ENCODE measurements around the gene GPI. TPM values are rescaled to one million over a fixed set of nuclear protein-coding genes. Genes with fewer than 3 reads are reported as not detected.

GPI gene
- total and polyA plus RNA-seq, 2 of the 13 experiments (the other 11 are each of a cell fraction or from before 2014, with no cell fraction given), result 147 to 167 TPM

DNA sequence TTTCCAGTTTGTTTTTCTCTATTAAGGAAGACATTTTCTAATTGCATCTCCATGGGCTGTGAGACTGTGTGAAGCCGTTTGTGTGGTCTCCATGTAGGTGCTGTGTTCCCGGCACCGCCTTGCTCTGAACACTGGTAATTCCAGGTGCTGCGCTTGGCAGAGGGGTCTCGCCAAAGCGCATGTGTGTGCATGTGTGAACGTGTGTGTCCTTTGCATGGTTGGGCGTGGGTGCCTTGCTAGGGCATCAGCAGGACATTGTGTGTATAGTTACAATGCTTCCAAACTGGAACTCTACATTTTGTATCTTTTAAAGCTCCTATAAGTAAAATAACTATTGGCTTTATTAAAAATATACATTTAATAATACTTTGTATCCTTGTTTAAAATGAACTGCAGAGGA lies 9.8 kb upstream of the GPI start:
- no peak for DNase-seq (ENCODE audit: low spot score)
- Histone ChIP-seq H3K27me3 (ENCODE audit: control insufficient read depth in 1 of 2, insufficient read depth in 2 of 2, low read length in 2 of 2) (no peaks in the 10 kb centered on the region), H3K79me2 (ENCODE audit: insufficient read depth, low read length) (no peaks in the 10 kb centered on the region), H2AFZ (ENCODE audit: low read length) (no peak overlapping the region), H3K4me1 (ENCODE audit: insufficient read depth, low read length) (peaks cover 27% of the 10 kb centered on the region), H3K4me2 (ENCODE audit: low read depth, low read length) (no peak overlapping the region), H3K36me3 (replicated peaks in 1 of 2; ENCODE audit: control insufficient read depth in 1 of 2, insufficient read depth in 2 of 2, low read length in 2 of 2) (peaks cover 3 to 19% of the 10 kb centered on the region in 2 experiments; a peak in 4 of 5 replicates), H3K27ac (ENCODE audit: extremely low read length, insufficient read depth, low read length) (no peak overlapping the region), H3K9me3 (ENCODE audit: low read length) (no peaks in the 10 kb centered on the region), H3K9ac (ENCODE audit: insufficient read depth, low read depth, low read length) (no peak overlapping the region), H3K4me3 (replicated peaks in 1 of 3; ENCODE audit: insufficient read depth in 1 of 3, low read depth in 2 of 3, low read length in 3 of 3) (no peak overlapping the region), H4K20me1 (ENCODE audit: insufficient read depth, low read length) (no peaks in the 10 kb centered on the region)
- intact Hi-C loops (cut with micrococcal nuclease; ENCODE audit: unreplicated experiment), result no loop called here
- WGBS (ENCODE audit: low lambda C conversion rate), result 93% methylated on average over 8 of the region's 8 CpGs
- CTCF ChIA-PET (ENCODE audit: low intra/inter-chr PET ratio, low total read pairs), result no interaction called here
- no peak for TF ChIP-seq ZFY (CRISPR knock-in tag; IDR thresholded peaks at IDR 0.05)
- TF ChIP-seq FOXC1 (CRISPR knock-in tag; IDR thresholded peaks at IDR 0.05; ENCODE audit: borderline replicate concordance), result no peak
- TF ChIP-seq ATF7 (IDR thresholded peaks at IDR 0.05), result no peak
- TF ChIP-seq ATF7 (CRISPR knock-in tag; IDR thresholded peaks at IDR 0.05), result no peak
- no peak for TF ChIP-seq ZNF550 (CRISPR knock-in tag; IDR thresholded peaks at IDR 0.05; ENCODE audit: borderline replicate concordance)
- TF ChIP-seq KLF9 (CRISPR knock-in tag; IDR thresholded peaks at IDR 0.05; ENCODE audit: low read depth), result no peak
- TF ChIP-seq HMG20B (CRISPR knock-in tag; conservative IDR thresholded peaks at IDR 0.05), result no peak
- TF ChIP-seq, protein P1, sequence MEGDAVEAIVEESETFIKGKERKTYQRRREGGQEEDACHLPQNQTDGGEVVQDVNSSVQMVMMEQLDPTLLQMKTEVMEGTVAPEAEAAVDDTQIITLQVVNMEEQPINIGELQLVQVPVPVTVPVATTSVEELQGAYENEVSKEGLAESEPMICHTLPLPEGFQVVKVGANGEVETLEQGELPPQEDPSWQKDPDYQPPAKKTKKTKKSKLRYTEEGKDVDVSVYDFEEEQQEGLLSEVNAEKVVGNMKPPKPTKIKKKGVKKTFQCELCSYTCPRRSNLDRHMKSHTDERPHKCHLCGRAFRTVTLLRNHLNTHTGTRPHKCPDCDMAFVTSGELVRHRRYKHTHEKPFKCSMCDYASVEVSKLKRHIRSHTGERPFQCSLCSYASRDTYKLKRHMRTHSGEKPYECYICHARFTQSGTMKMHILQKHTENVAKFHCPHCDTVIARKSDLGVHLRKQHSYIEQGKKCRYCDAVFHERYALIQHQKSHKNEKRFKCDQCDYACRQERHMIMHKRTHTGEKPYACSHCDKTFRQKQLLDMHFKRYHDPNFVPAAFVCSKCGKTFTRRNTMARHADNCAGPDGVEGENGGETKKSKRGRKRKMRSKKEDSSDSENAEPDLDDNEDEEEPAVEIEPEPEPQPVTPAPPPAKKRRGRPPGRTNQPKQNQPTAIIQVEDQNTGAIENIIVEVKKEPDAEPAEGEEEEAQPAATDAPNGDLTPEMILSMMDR (CRISPR knock-in tag; IDR thresholded peaks at IDR 0.05), result no peak
- no peak for TF ChIP-seq ZNF354B (CRISPR knock-in tag; IDR thresholded peaks at IDR 0.05)
- no peak for TF ChIP-seq NR1H2 (CRISPR knock-in tag; IDR thresholded peaks at IDR 0.05; ENCODE audit: borderline replicate concordance, low read depth)
- no peak for TF ChIP-seq NR2F6 (IDR thresholded peaks at IDR 0.05)
- TF ChIP-seq NR2F6 (CRISPR knock-in tag; IDR thresholded peaks at IDR 0.05), result no peak
- TF ChIP-seq, protein P2, sequence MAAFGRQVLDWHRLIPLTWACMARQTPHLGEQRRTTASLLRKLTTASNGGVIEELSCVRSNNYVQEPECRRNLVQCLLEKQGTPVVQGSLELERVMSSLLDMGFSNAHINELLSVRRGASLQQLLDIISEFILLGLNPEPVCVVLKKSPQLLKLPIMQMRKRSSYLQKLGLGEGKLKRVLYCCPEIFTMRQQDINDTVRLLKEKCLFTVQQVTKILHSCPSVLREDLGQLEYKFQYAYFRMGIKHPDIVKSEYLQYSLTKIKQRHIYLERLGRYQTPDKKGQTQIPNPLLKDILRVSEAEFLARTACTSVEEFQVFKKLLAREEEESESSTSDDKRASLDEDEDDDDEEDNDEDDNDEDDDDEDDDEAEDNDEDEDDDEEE (CRISPR knock-in tag; IDR thresholded peaks at IDR 0.05), result no peak
- TF ChIP-seq FOXK1 (CRISPR knock-in tag; IDR thresholded peaks at IDR 0.05; ENCODE audit: borderline replicate concordance, low read depth), result no peak
- TF ChIP-seq, protein P3, sequence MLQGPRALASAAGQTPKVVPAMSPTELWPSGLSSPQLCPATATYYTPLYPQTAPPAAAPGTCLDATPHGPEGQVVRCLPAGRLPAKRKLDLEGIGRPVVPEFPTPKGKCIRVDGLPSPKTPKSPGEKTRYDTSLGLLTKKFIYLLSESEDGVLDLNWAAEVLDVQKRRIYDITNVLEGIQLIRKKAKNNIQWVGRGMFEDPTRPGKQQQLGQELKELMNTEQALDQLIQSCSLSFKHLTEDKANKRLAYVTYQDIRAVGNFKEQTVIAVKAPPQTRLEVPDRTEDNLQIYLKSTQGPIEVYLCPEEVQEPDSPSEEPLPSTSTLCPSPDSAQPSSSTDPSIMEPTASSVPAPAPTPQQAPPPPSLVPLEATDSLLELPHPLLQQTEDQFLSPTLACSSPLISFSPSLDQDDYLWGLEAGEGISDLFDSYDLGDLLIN (CRISPR knock-in tag; IDR thresholded peaks at IDR 0.05; ENCODE audit: borderline replicate concordance), result no peak
- TF ChIP-seq ZSCAN25 (CRISPR knock-in tag; IDR thresholded peaks at IDR 0.05), result no peak
- TF ChIP-seq ZNF496 (CRISPR knock-in tag; IDR thresholded peaks at IDR 0.05; ENCODE audit: insufficient replicate concordance), result no peak
- FAIRE-seq, result no peak
- POLR2A ChIA-PET, result no interaction called here
- ATAC-seq, result no peak
- BruUV-seq (replicated peaks), result no TSS peak
- in situ Hi-C loops (cut with HindIII; ENCODE audit: extremely low pct_ligation_motif_present, low pct_unique_long_range_greater_than_20kb), result no loop called here
